Brain microvascular endothelial cell (primary cell): ENCODE measurements around the gene DLST.

Experiments
- DNase-seq: peaks from one replicate; pipeline ENCODE4 v3.0.0-alpha.2; 2020
- H3K27ac ChIP-seq: fragments of 250-450 bp; sonication (Bioruptor Pico); 2 replicates; pipeline ENCODE4 v1.5.1; 2020; ENCODE audit warnings: mild to moderate bottlenecking, moderate library complexity
- H3K27me3 ChIP-seq: fragments of 250-450 bp; sonication (Bioruptor Pico); replicated peaks from 2 replicates; pipeline ENCODE4 v1.5.1; 2020; ENCODE audit warnings: mild to moderate bottlenecking
- H3K36me3 ChIP-seq: fragments of 250-450 bp; sonication (Bioruptor Pico); replicated peaks from 2 replicates; pipeline ENCODE4 v1.5.1; 2020; ENCODE audit warnings: mild to moderate bottlenecking
- H3K4me3 ChIP-seq: 2 replicates; pipeline ENCODE4 v1.5.1; 2011; ENCODE audit warnings: low read depth, mild to moderate bottlenecking, control low read depth, low read length, moderate library complexity
- CTCF ChIP-seq: IDR thresholded peaks from 2 replicates; pipeline ENCODE4 v1.5.1; 2011; ENCODE audit warnings: low read depth, mild to moderate bottlenecking, moderate library complexity, low read length, control low read depth, inconsistent platforms; ENCODE audit errors: missing control alignments
- in situ Hi-C: cut with HindIII; loops from 2 replicates; pipeline ENCODE4 v1.10.0; 2017; ENCODE audit warnings: low sequenced_read_pairs, low pct_ligation_motif_present

Gene DLST

GRCh38 chr14:74868739-74869138 is 13.0 kb upstream of the DLST start:
- DNase-seq, result no peak
- H3K4me3 ChIP-seq, result no peak overlapping the region
- H3K27me3 ChIP-seq, result no peaks in the 10 kb centered on the region
- no peaks in the 10 kb centered on the region for H3K36me3 ChIP-seq
- no peak for TF ChIP-seq CTCF
- in situ Hi-C loops, result no loop called here
- H3K27ac ChIP-seq, result no peak overlapping the region

GRCh38 chr14:74871819-74872218 is 9.9 kb upstream of the DLST start:
- H3K36me3 ChIP-seq, result no peaks in the 10 kb centered on the region
- H3K4me3 ChIP-seq, result no peak overlapping the region
- H3K27ac ChIP-seq, result no peak overlapping the region
- H3K27me3 ChIP-seq, result no peaks in the 10 kb centered on the region
- no peak for DNase-seq
- TF ChIP-seq CTCF, result no peak
- in situ Hi-C loops, result no loop called here

- no peak for TF ChIP-seq CTCF
- Histone ChIP-seq H3K27ac (no peak overlapping the region), H3K4me3 (no peak overlapping the region), H3K36me3 (no peaks in the 10 kb centered on the region), H3K27me3 (no peaks in the 10 kb centered on the region)
- no peak for DNase-seq
- in situ Hi-C loops, result no loop called here
Observed at GRCh38 chr14:74875204-74875603, 6.5 kb upstream of the DLST start.

DNA sequence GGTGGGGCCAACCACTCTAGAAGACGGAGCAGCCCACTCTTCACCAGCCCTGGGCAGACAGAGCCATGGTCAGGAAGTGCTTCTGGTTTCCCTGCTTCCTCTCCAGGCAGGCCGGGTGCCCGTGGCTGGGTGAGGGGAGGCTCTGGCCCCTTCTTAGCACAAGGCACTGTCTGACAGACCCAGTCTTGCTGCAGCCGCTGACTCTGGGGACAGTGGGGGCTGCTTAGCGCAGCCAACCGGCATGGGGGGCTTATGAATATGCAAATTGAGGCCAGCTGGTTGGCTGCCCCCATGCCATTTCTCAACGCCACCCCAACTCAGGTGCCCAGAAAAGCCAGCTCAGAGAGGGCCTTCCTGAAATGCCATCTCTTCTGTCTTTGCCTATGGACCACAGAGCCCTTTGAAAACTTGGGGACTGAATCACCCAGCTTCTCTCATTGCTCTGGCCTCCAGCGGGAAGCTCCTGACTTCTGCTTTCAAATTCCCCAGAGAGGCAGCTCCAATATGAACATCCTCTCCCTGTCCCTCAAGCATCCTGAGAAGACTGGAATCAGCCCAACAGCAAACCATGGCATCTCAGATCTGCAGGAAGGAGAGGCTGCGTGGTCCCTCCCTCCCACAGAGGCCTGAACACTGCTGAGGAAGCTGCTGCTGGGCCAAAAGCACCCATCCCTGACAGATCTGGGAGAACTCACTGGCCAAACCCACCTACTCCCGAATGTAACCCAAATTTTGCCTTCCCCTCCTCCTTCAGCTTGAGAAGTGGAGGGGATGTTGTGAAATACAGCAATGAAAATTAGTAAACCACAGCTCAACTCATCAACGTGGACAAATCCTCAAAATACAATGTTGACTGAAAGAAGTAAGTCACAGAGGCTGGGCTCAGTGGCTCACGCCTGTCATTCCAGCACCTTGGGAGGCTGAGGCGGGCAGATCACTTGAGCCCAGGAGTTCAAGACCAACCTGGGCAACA is 5.5 kb upstream of the DLST start, which contains the start of gene PROX2:
TSS of gene PROX2 (minus strand) at position 205 of the 973 bp plus-strand sequence. CDS start 12,311 bp downstream, outside the sequence.
- Histone ChIP-seq H3K27ac (no peak within 1 kb of the TSS), H3K27me3 (no peaks in the 10 kb centered on the region), H3K36me3 (no peaks in the 10 kb centered on the region), H3K4me3 (no peak within 1 kb of the TSS)
- no peak for TF ChIP-seq CTCF
- no peak for DNase-seq
- in situ Hi-C loops, result no loop called here

GRCh38 chr14:74879427-74880182 is 2.1 kb upstream of the DLST start:
- in situ Hi-C loops, result no loop called here
- DNase-seq, result no peak

More at GRCh38 chr14:74879427-74880182, 2.1 kb upstream of the DLST start:
- H3K36me3 ChIP-seq, result no peaks in the 10 kb centered on the region
- no peak overlapping the region for H3K4me3 ChIP-seq
- no peak for TF ChIP-seq CTCF
- H3K27me3 ChIP-seq, result no peaks in the 10 kb centered on the region
- no peak overlapping the region for H3K27ac ChIP-seq
